ENCODE measurements around the gene FBXW2. TPM values are rescaled to one million over a fixed set of nuclear protein-coding genes. Genes with fewer than 3 reads are reported as not detected.
A peak's percentile ranks its signal among the peaks of the same experiment; 100 is the strongest.

FBXW2 gene, protein sequence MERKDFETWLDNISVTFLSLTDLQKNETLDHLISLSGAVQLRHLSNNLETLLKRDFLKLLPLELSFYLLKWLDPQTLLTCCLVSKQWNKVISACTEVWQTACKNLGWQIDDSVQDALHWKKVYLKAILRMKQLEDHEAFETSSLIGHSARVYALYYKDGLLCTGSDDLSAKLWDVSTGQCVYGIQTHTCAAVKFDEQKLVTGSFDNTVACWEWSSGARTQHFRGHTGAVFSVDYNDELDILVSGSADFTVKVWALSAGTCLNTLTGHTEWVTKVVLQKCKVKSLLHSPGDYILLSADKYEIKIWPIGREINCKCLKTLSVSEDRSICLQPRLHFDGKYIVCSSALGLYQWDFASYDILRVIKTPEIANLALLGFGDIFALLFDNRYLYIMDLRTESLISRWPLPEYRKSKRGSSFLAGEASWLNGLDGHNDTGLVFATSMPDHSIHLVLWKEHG
- total RNA-seq (10 to 100 TPM; 72.5 to 90.3 (median 77.9) TPM), polyA plus RNA-seq (10 to 100 TPM; 31.5 to 37.4 TPM), total RNA-seq (94.2 reads per million, percentile 83 among the genes with 10 or more reads in this experiment)

- Histone ChIP-seq H3K36me3 (ENCODE audit: control insufficient read depth in 2 of 3, insufficient read depth in 3 of 3, low read length in 3 of 3) (peaks cover 0 to 19% (median 0%) of the 10 kb centered on the region in 3 experiments), H3K4me1 (ENCODE audit: control insufficient read depth in 2 of 2, insufficient read depth in 2 of 2, low read length in 2 of 2) (peaks cover 28 to 34% of the 10 kb centered on the region in 2 donors), H3K27ac (ENCODE audit: low read depth, low read length) (peak within 1 kb of the TSS; percentile 92), H3K27me3 (ENCODE audit: control insufficient read depth in 2 of 2, insufficient read depth in 2 of 2, low read length in 2 of 2) (no peaks in the 10 kb centered on the region), H3K9me3 (ENCODE audit: control insufficient read depth in 2 of 3, low read length in 3 of 3) (no peaks in the 10 kb centered on the region), H3K4me3 (ENCODE audit: low read length) (peak within 1 kb of the TSS; percentile 66)
- peaks cover 0 to 16% (median 5%) of the 10 kb centered on the region in 5 donors for H3K36me3 Mint-ChIP-seq
- no peaks in the 10 kb centered on the region for H3K9me3 Mint-ChIP-seq
- DNase-seq (peak; percentile 65 to 96 (median 78)), ATAC-seq (peak; percentile 91)
- H3K27ac Mint-ChIP-seq = peak within 1 kb of the TSS; percentile 88 to 98 (median 95)
- POLR2A ChIA-PET = interaction anchor here (0.6 to 2.5 kb wide), 31 partner anchors 13 to 409 kb away, joined by 3 to 15 read pairs (median 4); partner anchors contain the start of genes CNTRL, PSMD5 and RAB14
- no peaks in the 10 kb centered on the region for H3K27me3 Mint-ChIP-seq
- peaks cover 34 to 65% (median 58%) of the 10 kb centered on the region in 7 donors for H3K4me1 Mint-ChIP-seq
- intact Hi-C loops (cut with micrococcal nuclease) = loop anchor here (1.0 to 5.0 kb wide), 11 partner anchors 50 to 1472 kb away; partner anchors contain the start of genes CNTRL (in 2 of the 2), MEGF9 (in 2 of the 2), CDK5RAP2 (in 1 of the 2) and MRRF (in 1 of the 2)
- peak within 1 kb of the TSS; percentile 91 to 98 (median 96) for H3K4me3 Mint-ChIP-seq
- CTCF ChIA-PET = interaction anchor here (0.6 to 1.5 kb wide), 6 partner anchors 37 to 267 kb away, joined by 3 to 6 read pairs (median 4); no protein-coding TSS in a partner anchor
These were observed at the start of gene FBXW2 for GRCh38 chr9:120792898-120793765. TSS of gene FBXW2 (minus strand) at chr9:120793416. CDS start at chr9:120788258, 5,158 bp downstream.

DNA sequence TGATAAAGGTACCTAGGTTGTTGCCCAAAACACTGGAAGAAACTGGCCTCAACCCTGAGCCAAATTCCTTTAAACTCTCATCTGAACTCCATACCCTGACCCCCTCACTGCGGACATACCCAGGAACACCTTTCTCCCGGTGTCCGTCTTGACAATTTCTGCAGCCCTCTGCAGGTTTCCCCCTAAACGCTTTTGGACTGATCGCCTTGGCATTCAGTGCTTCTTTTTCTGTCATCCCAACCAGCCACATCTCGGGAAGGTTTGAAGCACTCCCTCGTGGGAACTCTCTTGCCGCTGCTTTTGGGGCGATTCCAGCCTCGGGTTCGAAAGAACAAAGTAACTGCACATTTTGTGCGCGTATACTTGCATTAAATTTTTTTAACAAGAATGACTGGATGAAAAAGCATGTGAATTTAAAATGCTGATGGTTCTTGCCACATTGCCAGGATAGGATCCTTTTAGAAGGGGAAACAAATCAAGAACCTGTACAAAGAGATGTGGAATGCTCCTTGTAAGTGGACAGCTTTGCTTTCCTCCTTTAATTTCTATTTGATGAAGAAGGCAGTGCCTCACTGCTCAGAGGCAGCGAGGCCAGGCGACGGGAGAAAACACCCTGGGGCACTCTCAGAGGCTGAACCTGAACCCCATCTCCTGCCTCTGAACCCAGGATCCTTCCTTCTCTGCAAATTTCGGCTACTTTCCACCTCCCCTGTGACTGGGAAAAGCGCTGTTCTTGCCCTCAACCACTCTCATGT, 48.9 kb upstream of the FBXW2 start:
- H3K4me1 ChIP-seq (ENCODE audit: control insufficient read depth in 2 of 2, insufficient read depth in 2 of 2, low read length in 2 of 2) = peaks cover 34 to 42% of the 10 kb centered on the region in 2 donors
- POLR2A ChIA-PET = interaction anchor here (0.7 to 5.2 kb wide), 14 partner anchors 9 to 104 kb away, joined by 3 to 55 read pairs (median 7); partner anchors contain the start of gene FBXW2
- H3K27ac ChIP-seq (ENCODE audit: low read depth, low read length) = peak overlapping the region; percentile 98
- H3K4me3 Mint-ChIP-seq = peak overlapping the region; percentile 91 to 99 (median 96)
- DNase-seq (no peak), ATAC-seq (no peak)
- peak overlapping the region; percentile 83 to 99 (median 96) for H3K27ac Mint-ChIP-seq
- CTCF ChIA-PET = no interaction called here
- H3K9me3 Mint-ChIP-seq = peaks cover 0 to 9% (median 0%) of the 10 kb centered on the region in 11 donors
- H3K4me1 Mint-ChIP-seq = peaks cover 48 to 86% (median 76%) of the 10 kb centered on the region in 7 donors
- H3K4me3 ChIP-seq (ENCODE audit: low read length) = peak overlapping the region; percentile 89
- no peaks in the 10 kb centered on the region for H3K27me3 ChIP-seq (ENCODE audit: control insufficient read depth in 2 of 2, insufficient read depth in 2 of 2, low read length in 2 of 2)
- H3K27me3 Mint-ChIP-seq = no peaks in the 10 kb centered on the region
- no peaks in the 10 kb centered on the region for H3K9me3 ChIP-seq (ENCODE audit: control insufficient read depth in 2 of 3, low read length in 3 of 3)
- intact Hi-C loops (cut with micrococcal nuclease) = loop anchor here (1.0 to 5.0 kb wide), 7 partner anchors 85 to 360 kb away; partner anchors contain the start of genes MEGF9 (in 2 of the 2), CDK5RAP2 (in 1 of the 2), CNTRL (in 1 of the 2) and RAB14 (in 1 of the 2)
- peaks cover 0 to 13% (median 0%) of the 10 kb centered on the region in 3 experiments for H3K36me3 ChIP-seq (ENCODE audit: control insufficient read depth in 2 of 3, insufficient read depth in 3 of 3, low read length in 3 of 3)
- H3K36me3 Mint-ChIP-seq = peaks cover 0 to 40% (median 36%) of the 10 kb centered on the region in 5 donors

- Mint-ChIP-seq H3K9me3 (peaks cover 0 to 7% (median 0%) of the 10 kb centered on the region in 11 donors), H3K27ac (peak overlapping the region; percentile 6 to 84 (median 51)), H3K4me3 (peak overlapping the region in 8 of 10 donors; percentile 20 to 44 (median 30)), H3K4me1 (peaks cover 29 to 61% (median 52%) of the 10 kb centered on the region in 7 donors), H3K27me3 (no peaks in the 10 kb centered on the region), H3K36me3 (peaks cover 4 to 41% (median 30%) of the 10 kb centered on the region in 5 donors)
- intact Hi-C loops (cut with micrococcal nuclease) = no loop called here
- DNase-seq = no peak
- H3K4me1 ChIP-seq (ENCODE audit: control insufficient read depth in 2 of 2, insufficient read depth in 2 of 2, low read length in 2 of 2) = peaks cover 14 to 16% of the 10 kb centered on the region in 2 donors
- no peaks in the 10 kb centered on the region for H3K27me3 ChIP-seq (ENCODE audit: control insufficient read depth in 2 of 2, insufficient read depth in 2 of 2, low read length in 2 of 2)
- no peak overlapping the region for H3K27ac ChIP-seq (ENCODE audit: low read depth, low read length)
- ChIA-PET CTCF (no interaction called here), POLR2A (no interaction called here)
- ATAC-seq = no peak
- H3K4me3 ChIP-seq (ENCODE audit: low read length) = no peak overlapping the region
- H3K9me3 ChIP-seq (ENCODE audit: control insufficient read depth in 2 of 3, low read length in 3 of 3) = no peaks in the 10 kb centered on the region
- H3K36me3 ChIP-seq (ENCODE audit: control insufficient read depth in 2 of 3, insufficient read depth in 3 of 3, low read length in 3 of 3) = peaks cover 0 to 24% (median 0%) of the 10 kb centered on the region in 3 experiments
These were observed 45.9 kb upstream of the FBXW2 start for GRCh38 chr9:120839146-120839545.

DNA sequence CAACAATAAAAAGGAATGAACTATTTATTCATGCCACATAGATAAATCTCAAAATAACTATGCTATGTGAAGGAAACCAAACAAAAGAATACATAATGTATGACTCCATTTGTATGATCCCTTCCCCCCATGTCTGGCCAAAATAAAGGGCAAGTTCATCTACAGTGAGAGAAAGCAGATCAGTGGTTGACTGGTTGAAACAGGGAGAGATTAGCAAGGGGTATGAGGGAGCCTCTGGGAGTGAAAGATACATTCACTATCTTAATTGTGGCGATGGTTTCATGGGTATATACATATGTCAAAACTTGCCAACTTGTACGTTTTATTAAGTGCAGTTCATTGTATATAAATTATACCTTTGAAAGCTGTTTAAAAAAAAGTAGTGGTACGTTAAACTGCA, 44.7 kb upstream of the FBXW2 start:
- Mint-ChIP-seq H3K36me3 (peaks cover 4 to 39% (median 31%) of the 10 kb centered on the region in 5 donors), H3K4me1 (peaks cover 21 to 54% (median 47%) of the 10 kb centered on the region in 7 donors)
- POLR2A ChIA-PET = no interaction called here

GRCh38 chr9:120833325-120833724, 40.1 kb upstream of the FBXW2 start:
- ATAC-seq (no peak), DNase-seq (no peak)
- Mint-ChIP-seq H3K27me3 (no peaks in the 10 kb centered on the region), H3K9me3 (no peaks in the 10 kb centered on the region), H3K4me3 (no peak overlapping the region), H3K36me3 (peaks cover 20 to 42% (median 39%) of the 10 kb centered on the region in 5 donors), H3K27ac (peak overlapping the region in 1 of 9 donors; percentile 9), H3K4me1 (peaks cover 0 to 23% (median 18%) of the 10 kb centered on the region in 7 donors)
- Histone ChIP-seq H3K4me1 (ENCODE audit: control insufficient read depth in 2 of 2, insufficient read depth in 2 of 2, low read length in 2 of 2) (no peaks in the 10 kb centered on the region), H3K27me3 (ENCODE audit: control insufficient read depth in 2 of 2, insufficient read depth in 2 of 2, low read length in 2 of 2) (no peaks in the 10 kb centered on the region), H3K36me3 (ENCODE audit: control insufficient read depth in 2 of 3, insufficient read depth in 3 of 3, low read length in 3 of 3) (peaks cover 5 to 53% (median 7%) of the 10 kb centered on the region in 3 experiments), H3K4me3 (ENCODE audit: low read length) (no peak overlapping the region), H3K9me3 (ENCODE audit: control insufficient read depth in 2 of 3, low read length in 3 of 3) (no peaks in the 10 kb centered on the region), H3K27ac (ENCODE audit: low read depth, low read length) (no peak overlapping the region)
- ChIA-PET CTCF (interaction anchor here (1.0 to 1.8 kb wide), 2 partner anchors 103 to 226 kb away, joined by 3 to 4 read pairs; no protein-coding TSS in a partner anchor), POLR2A (interaction anchor here (0.6 to 2.3 kb wide), 3 partner anchors 9 to 105 kb away, joined by 4 to 10 read pairs (median 7); partner anchors contain the start of gene PSMD5)
- intact Hi-C loops (cut with micrococcal nuclease) = no loop called here

More for the DNA sequence above, 44.7 kb upstream of the FBXW2 start:
- ATAC-seq = no peak
- Histone ChIP-seq H3K36me3 (ENCODE audit: control insufficient read depth in 2 of 3, insufficient read depth in 3 of 3, low read length in 3 of 3) (peaks cover 0 to 31% (median 0%) of the 10 kb centered on the region in 3 experiments), H3K27ac (ENCODE audit: low read depth, low read length) (no peak overlapping the region), H3K4me1 (ENCODE audit: control insufficient read depth in 2 of 2, insufficient read depth in 2 of 2, low read length in 2 of 2) (peaks cover 6 to 7% of the 10 kb centered on the region in 2 donors), H3K4me3 (ENCODE audit: low read length) (no peak overlapping the region), H3K9me3 (ENCODE audit: control insufficient read depth in 2 of 3, low read length in 3 of 3) (no peaks in the 10 kb centered on the region), H3K27me3 (ENCODE audit: control insufficient read depth in 2 of 2, insufficient read depth in 2 of 2, low read length in 2 of 2) (no peaks in the 10 kb centered on the region)
- Mint-ChIP-seq H3K27ac (peak overlapping the region in 4 of 9 donors; percentile 15 to 57 (median 31)), H3K9me3 (peaks cover 0 to 4% (median 0%) of the 10 kb centered on the region in 11 donors), H3K27me3 (no peaks in the 10 kb centered on the region), H3K4me3 (no peak overlapping the region)
- CTCF ChIA-PET = no interaction called here
- no peak for DNase-seq
- intact Hi-C loops (cut with micrococcal nuclease) = no loop called here
